PC-9 (cell line): ENCODE results near the gene MEI4.
"Not testable (repeated sequence)": the region's sequence is repeated elsewhere in the genome, so short reads cannot be mapped to it uniquely, and the experiment has no call there.

ENCODE experiments used
- CTCF ChIP-seq: fragments of 200-600 bp; sonication (generic); conservative IDR thresholded peaks from 2 replicates; pipeline ENCODE4 v1.6.1; 2017; ENCODE audit warnings: mixed run types, antibody characterized with exemption, mild to moderate bottlenecking, moderate library complexity
- EZH2 ChIP-seq: fragments of 200-600 bp; sonication (generic); IDR thresholded peaks from 2 replicates; pipeline ENCODE4 v1.8.0; 2017; ENCODE audit warnings: antibody characterized with exemption, low read depth

GRCh38 chr6:77833749-77834148, 180.9 kb downstream of the MEI4 start:
- TF ChIP-seq CTCF, EZH2: not testable (repeated sequence)
